HG02798 (cell line): ENCODE measurements around the gene TFPT.

Experiments
- ATAC-seq: cut with Tn5 transposase; IDR thresholded peaks from one replicate; pipeline ENCODE4 v1.9.1; 2021; ENCODE audit warnings: mild to moderate bottlenecking; ENCODE audit not compliant: unreplicated experiment, poor library complexity

Gene TFPT

DNA sequence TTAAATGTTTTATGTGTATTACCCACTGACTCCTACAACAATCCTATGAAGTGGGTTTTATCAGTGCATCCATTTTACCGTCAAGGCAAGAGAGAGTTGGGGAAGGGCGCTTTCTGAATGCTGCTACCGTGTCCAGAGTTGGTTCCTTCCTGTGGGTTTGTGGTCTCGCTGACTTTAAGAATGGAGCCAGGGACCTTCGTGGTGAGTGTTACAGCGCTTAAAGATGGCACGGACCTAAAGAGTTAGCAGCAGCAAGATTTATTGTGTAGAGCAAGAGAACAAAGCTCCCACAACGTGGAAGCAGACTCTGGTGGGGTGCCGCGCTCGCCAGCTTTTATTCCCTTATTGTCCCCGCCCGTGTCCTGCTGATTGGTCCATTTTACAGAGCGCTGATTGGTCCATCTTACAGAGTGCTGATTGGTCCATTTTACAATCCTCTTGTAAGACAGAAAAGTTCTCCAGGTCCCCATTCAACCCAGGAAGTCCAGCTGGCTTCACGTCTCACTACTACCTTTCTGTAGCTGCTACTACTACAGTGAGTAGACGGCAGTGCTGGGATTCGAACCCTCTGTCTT lies 20.9 kb downstream of the TFPT start:
- no peak for ATAC-seq

DNA sequence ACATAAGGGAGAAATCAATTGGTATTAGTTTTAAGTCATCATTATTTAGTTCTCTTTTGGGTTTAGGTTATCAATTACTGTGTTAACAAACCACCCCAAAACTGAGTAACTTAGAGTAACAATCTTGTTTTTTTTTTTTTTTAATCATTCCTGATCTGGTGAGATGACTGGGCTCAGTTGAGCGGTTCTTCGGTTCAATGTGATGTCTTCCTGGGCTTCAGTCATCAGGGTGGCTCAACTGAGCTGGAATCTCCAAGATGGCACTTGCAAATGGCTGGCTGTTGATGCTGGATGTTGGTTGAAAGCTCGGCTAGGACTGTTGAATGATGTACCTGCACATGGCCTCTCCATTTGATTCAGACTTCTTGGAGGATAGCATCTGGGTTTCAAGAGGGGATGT lies 31.0 kb downstream of the TFPT start:
- no peak for ATAC-seq

DNA sequence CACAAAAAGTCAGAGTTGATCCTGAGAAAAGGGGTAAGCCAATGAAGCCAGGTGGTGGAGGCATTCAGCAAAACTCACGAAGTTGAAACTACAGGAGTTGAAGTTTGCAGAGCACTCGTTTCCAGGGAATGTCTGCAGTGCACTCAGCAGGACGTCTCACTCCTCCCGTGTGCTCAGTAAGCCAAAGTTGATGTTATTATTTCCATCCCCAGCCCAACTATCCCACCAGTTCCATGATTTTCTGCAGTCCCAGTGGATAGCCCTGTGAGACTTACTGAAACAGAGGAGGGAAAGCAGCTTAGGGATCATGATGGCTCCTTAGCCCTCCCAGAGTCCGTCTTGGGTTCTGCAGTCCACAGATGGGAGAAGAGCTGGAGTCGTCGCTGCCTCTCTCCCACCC lies 34.4 kb downstream of the TFPT start, which contains the start of gene TARM1:
TARM1 (minus strand) TSS at position 334 of the 400 bp plus-strand sequence; CDS start at position 309, 25 bp downstream.
- ATAC-seq = no peak

DNA sequence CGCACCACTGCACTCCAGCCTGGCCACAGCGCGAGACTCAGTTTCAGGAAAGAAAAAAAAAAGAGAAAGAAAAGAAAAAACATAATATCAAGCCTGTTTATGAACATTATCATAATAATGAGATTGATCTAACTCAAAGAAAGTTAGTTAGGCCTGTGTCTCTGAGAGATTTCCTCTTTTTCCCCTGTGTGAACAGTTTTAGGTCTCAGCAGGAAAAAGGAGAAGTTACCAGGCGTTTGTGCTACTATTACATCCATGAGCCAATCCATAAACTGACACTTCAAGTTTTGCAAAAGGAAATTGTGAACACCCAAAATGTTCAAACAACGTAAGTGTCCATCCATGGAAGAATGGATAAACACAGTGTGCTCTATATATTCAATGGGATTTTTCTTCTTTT lies 38.1 kb downstream of the TFPT start:
- no peak for ATAC-seq

DNA sequence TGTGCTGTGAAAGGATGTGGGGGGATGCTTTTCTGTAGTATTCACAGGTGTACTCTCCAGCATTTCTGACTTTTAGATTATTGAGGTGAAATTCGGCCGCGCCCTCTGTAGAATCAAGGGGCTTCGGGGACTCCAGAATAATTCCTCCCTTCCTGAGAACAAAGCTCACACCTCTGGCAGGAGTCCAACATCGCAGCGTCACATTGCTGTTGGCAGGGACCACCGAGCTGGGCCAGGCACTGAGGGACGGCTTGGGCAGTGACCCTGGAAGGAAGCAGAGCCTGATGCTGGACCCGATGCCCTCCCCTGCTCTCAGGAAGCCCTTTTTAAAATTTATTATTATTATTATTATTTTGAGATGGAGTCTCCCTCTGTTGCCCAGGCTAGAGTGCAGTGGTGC lies 40.6 kb downstream of the TFPT start:
- ATAC-seq = no peak

DNA sequence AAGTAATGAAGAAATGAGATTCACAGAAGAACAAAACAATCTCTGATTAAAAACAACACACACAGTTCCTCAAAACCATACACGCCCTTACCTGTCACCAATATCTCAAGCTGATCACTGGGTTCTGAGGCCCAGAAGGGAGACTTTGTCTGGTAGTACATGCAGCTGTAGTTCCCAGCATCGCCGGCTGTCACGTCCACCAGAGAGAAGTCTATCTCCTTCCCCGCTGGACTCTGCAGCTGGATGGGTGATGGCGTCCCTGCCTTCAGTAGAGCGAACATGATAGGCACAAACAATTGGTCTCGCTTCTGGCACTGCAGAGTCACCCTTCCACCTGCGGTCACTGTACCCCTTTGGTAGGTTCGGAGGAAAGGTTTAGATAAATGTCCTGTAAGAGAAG lies 41.6 kb downstream of the TFPT start:
- ATAC-seq = no peak

DNA sequence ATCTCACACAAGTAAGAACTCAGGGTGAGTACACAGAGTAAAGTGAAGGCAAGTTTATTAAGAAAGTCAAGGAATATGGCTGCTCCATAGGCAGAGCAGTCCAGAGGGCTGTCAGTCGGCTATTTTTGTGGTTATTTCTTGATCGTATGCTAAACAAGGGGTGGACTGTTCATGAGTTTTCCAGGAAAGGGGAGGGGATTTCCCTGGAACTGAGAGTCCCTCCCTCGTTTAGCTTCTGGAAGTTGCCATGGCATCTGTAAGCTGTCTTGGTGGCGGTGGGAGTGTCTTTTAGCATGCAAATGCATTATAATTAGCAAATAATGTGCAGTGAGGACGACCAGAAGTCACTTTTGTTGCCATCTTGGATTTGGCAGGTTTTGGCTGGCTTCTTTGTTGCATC lies 46.0 kb downstream of the TFPT start:
- ATAC-seq = no peak

DNA sequence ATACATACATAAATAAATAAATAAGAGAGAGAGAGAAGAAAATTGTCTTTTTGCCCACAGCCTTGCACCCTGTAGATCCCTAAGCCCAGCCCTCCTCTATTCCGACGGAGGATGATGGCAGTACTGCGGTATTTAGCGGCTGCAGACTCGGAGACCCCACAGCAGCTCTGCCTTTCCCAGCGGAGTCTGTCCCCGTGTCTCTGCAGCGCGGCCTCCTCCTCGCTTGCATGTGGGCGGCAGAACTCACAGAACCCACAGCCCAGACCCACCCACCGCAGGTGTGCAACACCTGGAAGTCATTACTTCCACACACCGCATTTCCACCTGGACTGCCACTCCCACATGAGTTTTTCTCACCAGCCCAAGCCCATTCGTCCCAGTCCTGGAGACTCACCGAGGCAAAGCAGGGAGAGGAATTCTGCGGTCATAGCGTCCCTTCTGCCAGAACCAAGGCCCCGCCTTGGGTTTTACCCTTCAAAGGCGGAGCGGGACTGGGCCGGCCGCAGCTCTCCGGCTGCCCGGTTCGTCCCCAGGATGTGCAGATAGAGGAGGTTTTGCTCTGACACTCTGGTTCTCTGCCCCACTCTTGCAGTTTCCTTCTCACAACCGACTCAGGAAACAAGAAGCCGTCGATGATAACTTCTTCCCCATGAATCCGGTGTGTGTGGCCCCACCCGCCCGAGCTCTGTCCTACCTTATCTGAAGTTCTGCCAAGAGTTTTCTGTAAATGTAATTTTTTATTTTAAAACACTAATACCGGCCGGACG lies 51.9 kb downstream of the TFPT start, which contains the start of gene VSTM1:
VSTM1 (minus strand) TSS at position 548 of the 767 bp plus-strand sequence; CDS start at position 428, 120 bp downstream.
- ATAC-seq = no peak

DNA sequence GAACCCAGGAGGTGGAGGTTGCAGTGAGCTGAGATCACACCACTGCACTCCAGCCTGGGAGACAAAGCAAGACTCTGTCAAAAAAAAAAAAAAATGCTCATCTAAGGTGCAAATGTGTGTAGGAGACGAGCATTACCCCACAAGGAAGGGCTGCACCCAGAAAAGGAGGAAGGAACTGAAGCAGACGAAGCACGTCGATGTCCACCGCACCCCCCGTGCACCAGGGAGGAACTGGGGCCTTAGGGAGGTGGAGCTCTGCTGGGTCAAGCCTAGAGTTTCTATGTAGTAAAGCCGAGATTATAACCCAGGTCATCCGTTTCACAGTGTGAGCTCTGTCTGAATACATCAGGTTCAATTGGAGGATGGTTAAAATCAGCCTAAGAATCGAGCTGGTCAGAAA lies 52.8 kb downstream of the TFPT start:
- no peak for ATAC-seq
